T-helper 17 cell (primary cell): ENCODE measurements around the gene MAPKAP1. TPM values are rescaled to one million over a fixed set of nuclear protein-coding genes. Genes with fewer than 3 reads are reported as not detected.

Source experiments
- ATAC-seq: fragments of 150-1000 bp; cut with Tn5 transposase; 2 replicates; pipeline ENCODE4 v1.10.0; 2021; ENCODE audit warnings: mild to moderate bottlenecking, moderate library complexity
- DNase-seq, 3 donors: peaks; one replicate each; pipeline versions ENCODE4 v3.0.0 to v3.0.0-alpha.2; 2020 to 2021
- H3K9me3 ChIP-seq: one replicate; pipeline ENCODE4 v1.7.0; 2013; ENCODE audit warnings: low read length, mild to moderate bottlenecking; ENCODE audit not compliant: control insufficient read depth, poor library complexity, severe bottlenecking
- H3K27ac Mint-ChIP-seq: one replicate; pipeline ENCODE4 v1.8.0; 2022; ENCODE audit warnings: mild to moderate bottlenecking, moderate library complexity, mixed read lengths
- H3K27me3 Mint-ChIP-seq: one replicate; pipeline ENCODE4 v1.8.0; 2022; ENCODE audit warnings: mixed read lengths
- H3K36me3 Mint-ChIP-seq: one replicate; pipeline ENCODE4 v1.8.0; 2022; ENCODE audit warnings: low read depth, mixed read lengths
- H3K4me1 Mint-ChIP-seq: one replicate; pipeline ENCODE4 v1.8.0; 2022; ENCODE audit warnings: mild to moderate bottlenecking, mixed read lengths
- H3K4me3 Mint-ChIP-seq: one replicate; pipeline ENCODE4 v1.8.0; 2022; ENCODE audit warnings: mild to moderate bottlenecking, moderate library complexity, mixed read lengths
- total RNA-seq, 4 donors: library from RNA in 2 of 4; stranded (reverse) in 2 of 4; gene quantifications; one replicate each; pipeline ENCODE4 v1.2.3 and lab custom pipeline; 2022 to 2026

The MAPKAP1 gene
- total RNA-seq, 2 donors from 2014 or later = 46.6 to 52.9 TPM

GRCh38 chr9:125497478-125497877, 209.5 kb downstream of the MAPKAP1 start:
- peaks cover 6% of the 10 kb centered on the region for H3K4me1 Mint-ChIP-seq
- peaks cover 2% of the 10 kb centered on the region for H3K36me3 Mint-ChIP-seq
- H3K9me3 ChIP-seq = no peaks in the 10 kb centered on the region
- ATAC-seq (no peak), DNase-seq (no peak)
- no peak overlapping the region for H3K27ac Mint-ChIP-seq
- H3K4me3 Mint-ChIP-seq = no peak overlapping the region
- no peaks in the 10 kb centered on the region for H3K27me3 Mint-ChIP-seq

GRCh38 chr9:125496313-125496834, 210.6 kb downstream of the MAPKAP1 start:
- H3K27ac Mint-ChIP-seq = no peak overlapping the region
- H3K9me3 ChIP-seq = no peaks in the 10 kb centered on the region
- H3K36me3 Mint-ChIP-seq = peaks cover 2% of the 10 kb centered on the region
- no peak overlapping the region for H3K4me3 Mint-ChIP-seq
- H3K4me1 Mint-ChIP-seq = peaks cover 6% of the 10 kb centered on the region
- ATAC-seq = no peak
- DNase-seq = no peak
- no peaks in the 10 kb centered on the region for H3K27me3 Mint-ChIP-seq

GRCh38 chr9:125495172-125496119, 211.6 kb downstream of the MAPKAP1 start:
- H3K9me3 ChIP-seq = no peaks in the 10 kb centered on the region
- no peak overlapping the region for H3K4me3 Mint-ChIP-seq
- H3K27ac Mint-ChIP-seq = no peak overlapping the region
- ATAC-seq (no peak), DNase-seq (no peak)
- no peaks in the 10 kb centered on the region for H3K27me3 Mint-ChIP-seq
- H3K4me1 Mint-ChIP-seq = peaks cover 6% of the 10 kb centered on the region
- peaks cover 1% of the 10 kb centered on the region for H3K36me3 Mint-ChIP-seq

- DNase-seq (no peak), ATAC-seq (no peak)
- peaks cover under 1% of the 10 kb centered on the region for H3K36me3 Mint-ChIP-seq
- peaks cover 6% of the 10 kb centered on the region for H3K4me1 Mint-ChIP-seq
- no peaks in the 10 kb centered on the region for H3K9me3 ChIP-seq
- H3K27me3 Mint-ChIP-seq = no peaks in the 10 kb centered on the region
- H3K4me3 Mint-ChIP-seq = no peak overlapping the region
- no peak overlapping the region for H3K27ac Mint-ChIP-seq
Measured at GRCh38 chr9:125494653-125494915, 212.4 kb downstream of the MAPKAP1 start.

GRCh38 chr9:125493881-125494652, 212.9 kb downstream of the MAPKAP1 start:
- ATAC-seq (no peak), DNase-seq (no peak)
- Mint-ChIP-seq H3K4me3 (no peak overlapping the region), H3K4me1 (peaks cover 10% of the 10 kb centered on the region), H3K27me3 (no peaks in the 10 kb centered on the region), H3K27ac (no peak overlapping the region), H3K36me3 (peaks cover 4% of the 10 kb centered on the region)
- no peaks in the 10 kb centered on the region for H3K9me3 ChIP-seq

- Mint-ChIP-seq H3K36me3 (peaks cover 4% of the 10 kb centered on the region), H3K27ac (no peak overlapping the region), H3K4me3 (no peak overlapping the region), H3K27me3 (no peaks in the 10 kb centered on the region), H3K4me1 (peaks cover 10% of the 10 kb centered on the region)
- no peaks in the 10 kb centered on the region for H3K9me3 ChIP-seq
- no peak for DNase-seq
- ATAC-seq = no peak
Measured at GRCh38 chr9:125493384-125493783, 213.6 kb downstream of the MAPKAP1 start.

- Mint-ChIP-seq H3K36me3 (peaks cover 4% of the 10 kb centered on the region), H3K27ac (no peak overlapping the region), H3K4me1 (peaks cover 10% of the 10 kb centered on the region), H3K27me3 (no peaks in the 10 kb centered on the region), H3K4me3 (no peak overlapping the region)
- H3K9me3 ChIP-seq = no peaks in the 10 kb centered on the region
- ATAC-seq (no peak), DNase-seq (no peak)
Measured at GRCh38 chr9:125492719-125493118, 214.3 kb downstream of the MAPKAP1 start.

GRCh38 chr9:125487842-125488241, 219.2 kb downstream of the MAPKAP1 start:
- Mint-ChIP-seq H3K4me3 (no peak overlapping the region), H3K27me3 (no peaks in the 10 kb centered on the region), H3K36me3 (peaks cover 7% of the 10 kb centered on the region), H3K4me1 (peaks cover 12% of the 10 kb centered on the region), H3K27ac (no peak overlapping the region)
- no peaks in the 10 kb centered on the region for H3K9me3 ChIP-seq
- ATAC-seq (no peak), DNase-seq (no peak)

- H3K9me3 ChIP-seq = no peaks in the 10 kb centered on the region
- DNase-seq (no peak), ATAC-seq (no peak)
- peaks cover 12% of the 10 kb centered on the region for H3K4me1 Mint-ChIP-seq
- H3K4me3 Mint-ChIP-seq = no peak overlapping the region
- H3K36me3 Mint-ChIP-seq = peaks cover 7% of the 10 kb centered on the region
- H3K27ac Mint-ChIP-seq = no peak overlapping the region
- no peaks in the 10 kb centered on the region for H3K27me3 Mint-ChIP-seq
Measured at GRCh38 chr9:125486576-125486975, 220.4 kb downstream of the MAPKAP1 start.

GRCh38 chr9:125486152-125486508, 220.9 kb downstream of the MAPKAP1 start:
- peaks cover 12% of the 10 kb centered on the region for H3K4me1 Mint-ChIP-seq
- no peak overlapping the region for H3K27ac Mint-ChIP-seq
- H3K9me3 ChIP-seq = no peaks in the 10 kb centered on the region
- H3K36me3 Mint-ChIP-seq = peaks cover 7% of the 10 kb centered on the region
- H3K4me3 Mint-ChIP-seq = no peak overlapping the region
- DNase-seq = no peak
- no peak for ATAC-seq
- H3K27me3 Mint-ChIP-seq = no peaks in the 10 kb centered on the region

- H3K27ac Mint-ChIP-seq = peak overlapping the region; percentile 6
- peaks cover 12% of the 10 kb centered on the region for H3K4me1 Mint-ChIP-seq
- H3K9me3 ChIP-seq = no peaks in the 10 kb centered on the region
- DNase-seq = no peak
- no peak overlapping the region for H3K4me3 Mint-ChIP-seq
- ATAC-seq = no peak
- peaks cover 7% of the 10 kb centered on the region for H3K36me3 Mint-ChIP-seq
- H3K27me3 Mint-ChIP-seq = no peaks in the 10 kb centered on the region
Measured at GRCh38 chr9:125485471-125486151, 221.4 kb downstream of the MAPKAP1 start.

- Mint-ChIP-seq H3K27ac (peak overlapping the region; percentile 8), H3K27me3 (no peaks in the 10 kb centered on the region), H3K4me3 (no peak overlapping the region), H3K4me1 (peaks cover 12% of the 10 kb centered on the region), H3K36me3 (peaks cover 12% of the 10 kb centered on the region)
- no peaks in the 10 kb centered on the region for H3K9me3 ChIP-seq
- ATAC-seq = no peak
- DNase-seq = no peak
Measured at GRCh38 chr9:125484350-125485282, 222.4 kb downstream of the MAPKAP1 start.
